ENCODE measurements around the gene PCCA.

The PCCA gene

GRCh38 chr13:100432611-100433010 lies 343.7 kb downstream of the PCCA start:
- no peak for TF ChIP-seq FOXK2 (IDR thresholded peaks at IDR 0.05)
- TF ChIP-seq SUZ12 (IDR thresholded peaks at IDR 0.05): no peak
- TF ChIP-seq ZNF384 (IDR thresholded peaks at IDR 0.05): no peak
- TF ChIP-seq SP1 (IDR thresholded peaks at IDR 0.05): no peak
- no peak for TF ChIP-seq ARNT (IDR thresholded peaks at IDR 0.05)
- TF ChIP-seq FOXM1 (IDR thresholded peaks at IDR 0.05; ENCODE audit: borderline replicate concordance): no peak
- ChIA-PET POLR2A (no interaction called here), CTCF (no interaction called here)
- no peak for DNase-seq (ENCODE audit: extremely low spot score)

GRCh38 chr13:100433475-100433874 lies 344.6 kb downstream of the PCCA start:
- no peak for DNase-seq (ENCODE audit: extremely low spot score)
- ChIA-PET POLR2A (no interaction called here), CTCF (no interaction called here)
- TF ChIP-seq TARDBP (IDR thresholded peaks at IDR 0.05): no peak
- TF ChIP-seq HDGF (IDR thresholded peaks at IDR 0.05; ENCODE audit: borderline replicate concordance): no peak
- no peak for TF ChIP-seq LEF1 (IDR thresholded peaks at IDR 0.05; ENCODE audit: borderline replicate concordance)
- no peak for TF ChIP-seq ELF4 (IDR thresholded peaks at IDR 0.05)
- no peak for TF ChIP-seq L3MBTL2 (conservative IDR thresholded peaks at IDR 0.05)
- TF ChIP-seq FOXA1 (IDR thresholded peaks at IDR 0.05): no peak
- no peak for TF ChIP-seq CTBP1 (IDR thresholded peaks at IDR 0.05; ENCODE audit: borderline replicate concordance)
- no peak for TF ChIP-seq FOXM1 (IDR thresholded peaks at IDR 0.05; ENCODE audit: borderline replicate concordance)
- no peak for TF ChIP-seq ZNF384 (IDR thresholded peaks at IDR 0.05)
- no peak for TF ChIP-seq PKNOX1 (IDR thresholded peaks at IDR 0.05)

- CTCF ChIA-PET: no interaction called here
- TF ChIP-seq ZNF384 (IDR thresholded peaks at IDR 0.05) (no peak), BHLHE40 (IDR thresholded peaks at IDR 0.05; ENCODE audit: borderline replicate concordance) (no peak), FOXK2 (IDR thresholded peaks at IDR 0.05) (no peak), SP1 (IDR thresholded peaks at IDR 0.05) (no peak), ARNT (IDR thresholded peaks at IDR 0.05) (no peak), L3MBTL2 (conservative IDR thresholded peaks at IDR 0.05) (no peak), NFRKB (IDR thresholded peaks at IDR 0.05) (no peak), LEF1 (IDR thresholded peaks at IDR 0.05; ENCODE audit: borderline replicate concordance) (no peak), TARDBP (IDR thresholded peaks at IDR 0.05) (no peak), HDGF (IDR thresholded peaks at IDR 0.05; ENCODE audit: borderline replicate concordance) (no peak), CTBP1 (IDR thresholded peaks at IDR 0.05; ENCODE audit: borderline replicate concordance) (no peak), FOXA1 (IDR thresholded peaks at IDR 0.05) (no peak), ELF4 (IDR thresholded peaks at IDR 0.05) (no peak), PKNOX1 (IDR thresholded peaks at IDR 0.05) (no peak), FOXM1 (IDR thresholded peaks at IDR 0.05; ENCODE audit: borderline replicate concordance) (no peak), SUZ12 (IDR thresholded peaks at IDR 0.05) (no peak)
- DNase-seq (ENCODE audit: extremely low spot score): no peak
- POLR2A ChIA-PET: no interaction called here
Measured at GRCh38 chr13:100434010-100434763, 345.3 kb downstream of the PCCA start.

GRCh38 chr13:100436099-100436498 lies 347.2 kb downstream of the PCCA start:
- no peak for DNase-seq (ENCODE audit: extremely low spot score)
- ChIA-PET POLR2A (no interaction called here), CTCF (no interaction called here)
- TF ChIP-seq PKNOX1 (IDR thresholded peaks at IDR 0.05) (no peak), TARDBP (IDR thresholded peaks at IDR 0.05) (no peak), BHLHE40 (IDR thresholded peaks at IDR 0.05; ENCODE audit: borderline replicate concordance) (no peak), ZNF384 (IDR thresholded peaks at IDR 0.05) (no peak), FOXA1 (IDR thresholded peaks at IDR 0.05) (no peak), HDGF (IDR thresholded peaks at IDR 0.05; ENCODE audit: borderline replicate concordance) (no peak), L3MBTL2 (conservative IDR thresholded peaks at IDR 0.05) (no peak), ELF4 (IDR thresholded peaks at IDR 0.05) (no peak), ARNT (IDR thresholded peaks at IDR 0.05) (no peak), CTBP1 (IDR thresholded peaks at IDR 0.05; ENCODE audit: borderline replicate concordance) (no peak)

- CTCF ChIA-PET: no interaction called here
- POLR2A ChIA-PET: no interaction called here
- no peak for DNase-seq (ENCODE audit: extremely low spot score)
- no peak for TF ChIP-seq FOXA1 (IDR thresholded peaks at IDR 0.05)
- no peak for TF ChIP-seq CTBP1 (IDR thresholded peaks at IDR 0.05; ENCODE audit: borderline replicate concordance)
Measured at GRCh38 chr13:100438059-100438788, 349.3 kb downstream of the PCCA start.

DNA sequence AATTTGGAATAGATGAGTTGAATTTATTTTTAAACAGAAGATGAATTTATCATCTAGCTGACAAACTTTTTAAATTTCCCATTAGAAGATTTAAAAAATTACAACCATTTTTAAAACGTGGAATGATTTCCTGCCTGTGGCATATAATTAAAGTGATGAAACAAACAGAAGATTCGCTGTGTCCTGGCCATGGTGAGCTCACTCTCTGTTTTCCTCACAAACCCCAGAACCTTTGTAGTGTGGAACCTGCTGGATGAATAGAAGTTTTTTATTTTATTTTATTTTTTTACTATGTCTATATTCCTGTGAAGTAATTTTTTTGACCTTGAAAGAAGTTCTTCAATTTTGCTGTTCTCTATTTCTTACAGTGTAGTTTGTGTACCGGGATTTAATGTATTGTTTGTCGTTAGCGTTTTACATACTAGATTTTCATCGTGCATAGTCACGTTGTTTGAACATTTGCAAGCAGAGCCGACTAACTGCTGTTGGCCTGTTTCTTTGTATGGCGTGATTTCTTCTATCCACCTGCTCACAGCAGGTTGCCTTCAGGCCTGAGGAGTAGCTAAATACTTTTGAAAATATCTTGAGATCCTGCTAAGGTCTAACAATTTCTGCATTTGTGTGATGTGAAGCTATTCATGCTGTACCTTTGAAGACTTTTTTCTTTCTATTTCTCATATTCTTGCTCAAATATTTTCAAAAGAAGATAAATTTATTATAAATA lies 350.5 kb downstream of the PCCA start:
- TF ChIP-seq FOXA1 (IDR thresholded peaks at IDR 0.05) (no peak), CTBP1 (IDR thresholded peaks at IDR 0.05; ENCODE audit: borderline replicate concordance) (no peak), TARDBP (IDR thresholded peaks at IDR 0.05) (no peak), FOXK2 (IDR thresholded peaks at IDR 0.05) (no peak), BHLHE40 (IDR thresholded peaks at IDR 0.05; ENCODE audit: borderline replicate concordance) (no peak), L3MBTL2 (conservative IDR thresholded peaks at IDR 0.05) (no peak), ELF4 (IDR thresholded peaks at IDR 0.05) (no peak), LEF1 (IDR thresholded peaks at IDR 0.05; ENCODE audit: borderline replicate concordance) (no peak), ARNT (IDR thresholded peaks at IDR 0.05) (no peak), HDGF (IDR thresholded peaks at IDR 0.05; ENCODE audit: borderline replicate concordance) (no peak), SP1 (IDR thresholded peaks at IDR 0.05) (no peak), SUZ12 (IDR thresholded peaks at IDR 0.05) (no peak)
- DNase-seq (ENCODE audit: extremely low spot score): no peak
- ChIA-PET POLR2A (no interaction called here), CTCF (interaction anchor here (0.6 kb wide), 1 partner anchor 66 kb away, joined by 8 read pairs; no protein-coding TSS in a partner anchor)
